ENCODE data around the gene GCM1. TPM values are rescaled to one million over a fixed set of nuclear protein-coding genes. Genes with fewer than 3 reads are reported as not detected.

Gene GCM1
- total RNA-seq, 1 experiment from 2014 or later: 0.07 TPM

GRCh38 chr6:53195048-53195447 is 46.4 kb upstream of the GCM1 start:
- Histone ChIP-seq H2AFZ (ENCODE audit: low read depth, low read length, poor library complexity, severe bottlenecking) (no peak overlapping the region), H3K27ac (ENCODE audit: low read depth, low read length) (no peak overlapping the region), H3K9me3 (ENCODE audit: control insufficient read depth in 1 of 2, insufficient read depth in 1 of 2, low read depth in 1 of 2, low read length in 2 of 2) (no peaks in the 10 kb centered on the region), H3K36me3 (ENCODE audit: control insufficient read depth in 1 of 2, insufficient read depth in 2 of 2, low read length in 2 of 2) (no peaks in the 10 kb centered on the region), H3K4me3 (replicated peaks in 1 of 2; ENCODE audit: low read depth in 1 of 2, low read length in 2 of 2) (no peak overlapping the region), H3K4me2 (ENCODE audit: low read length) (no peak overlapping the region), H4K20me1 (ENCODE audit: insufficient read depth) (no peaks in the 10 kb centered on the region), H3K9me2 (ENCODE audit: insufficient read depth) (no peaks in the 10 kb centered on the region), H3K4me1 (ENCODE audit: control insufficient read depth in 1 of 2, insufficient read depth in 2 of 2, low read length in 2 of 2) (peaks cover 0 to 3% of the 10 kb centered on the region in 2 experiments; a peak in 1 of 4 replicates), H3K9ac (ENCODE audit: low read length) (no peak overlapping the region), H3K27me3 (ENCODE audit: insufficient read depth, low read length) (no peaks in the 10 kb centered on the region), H3K79me2 (ENCODE audit: insufficient read depth, low read length) (no peaks in the 10 kb centered on the region)
- intact Hi-C loops (cut with micrococcal nuclease): no loop called here
- ChIA-PET POLR2A (no interaction called here), CTCF (no interaction called here), RAD21 (ENCODE audit: low non-redundant PET in 1 of 2, low total read pairs in 2 of 2, uncharacterized antibody in 2 of 2, unreplicated experiment in 2 of 2) (no interaction called here)
- TF ChIP-seq EZH2 (IDR thresholded peaks at IDR 0.05) (no peak), TCF7L2 (IDR thresholded peaks at IDR 0.05; ENCODE audit: borderline replicate concordance, extremely low read depth, insufficient read depth, insufficient read length) (no peak), CTCF (IDR thresholded peaks at IDR 0.05 in 2 of 3, conservative IDR thresholded peaks at IDR 0.05 in 1 of 3; ENCODE audit: borderline replicate concordance in 1 of 3, insufficient read depth in 1 of 3, low read depth in 2 of 3, low read length in 2 of 3) (no peak), CBX3 (IDR thresholded peaks at IDR 0.05; ENCODE audit: low read depth) (no peak), YY1 (IDR thresholded peaks at IDR 0.05; ENCODE audit: extremely low read depth, insufficient replicate concordance, low read depth, low read length) (no peak), ZBTB33 (IDR thresholded peaks at IDR 0.05; ENCODE audit: extremely low read depth, insufficient replicate concordance, low read length) (no peak), ZNF274 (IDR thresholded peaks at IDR 0.05; ENCODE audit: low read depth, low read length) (no peak), EGR1 (IDR thresholded peaks at IDR 0.05; ENCODE audit: low read depth) (no peak), FOSL1 (IDR thresholded peaks at IDR 0.05; ENCODE audit: low read depth) (no peak)
- ATAC-seq (no peak), DNase-seq (ENCODE audit: low read depth, low spot score) (no peak)
- no TSS peak for BruUV-seq (replicated peaks)

Measured in HCT116 (cell line).